Caco-2 (cell line): ENCODE data around the gene ZNF99. TPM values are rescaled to one million over a fixed set of nuclear protein-coding genes. Genes with fewer than 3 reads are reported as not detected.

Experiments used
- BruUV-seq: library from RNA; stranded (reverse); fragments of 400-500 nt; replicated peaks from 2 replicates; lab custom pipeline; 2021; lab: Mats Ljungman, UMichigan
- CTCF ChIA-PET: fragments of 300-600 bp; sonication (Branson Sonifier 250); formaldehyde crosslinking; loops from one replicate; lab custom pipeline; 2022; ENCODE audit warnings: antibody characterized with exemption; lab: Charles Lee
- POLR2A ChIA-PET: fragments of 300-600 bp; sonication (Branson Sonifier 250); formaldehyde crosslinking; loops from one replicate; lab custom pipeline; 2022; ENCODE audit warnings: antibody characterized with exemption; lab: Charles Lee
- DNase-seq, 2 experiments: peaks; one replicate each; pipeline versions ENCODE4 v3.0.0 to v3.0.0-alpha.2; 2020 to 2022
- H3K27me3 ChIP-seq: replicated peaks from 2 replicates; pipeline ENCODE4 v1.6.0; 2011; ENCODE audit warnings: low read length; ENCODE audit not compliant: control insufficient read depth, insufficient read depth
- H3K36me3 ChIP-seq: 2 replicates; pipeline ENCODE4 v1.5.1; 2011; ENCODE audit warnings: low read length; ENCODE audit not compliant: control insufficient read depth, insufficient read depth
- H3K4me1 ChIP-seq: fragments of 250-450 bp; sonication (Bioruptor Pico); 2 replicates; pipeline ENCODE4 v1.5.1; 2020; ENCODE audit warnings: mild to moderate bottlenecking
- H3K4me3 ChIP-seq: 2 replicates; pipeline ENCODE4 v1.5.1; 2011; ENCODE audit warnings: low read depth, mild to moderate bottlenecking, control low read depth, low read length
- H3K9me3 ChIP-seq: fragments of 250-450 bp; sonication (Bioruptor Pico); 2 replicates; pipeline ENCODE4 v1.5.1; 2020; ENCODE audit warnings: mild to moderate bottlenecking, moderate library complexity
- H3K27ac Mint-ChIP-seq: one replicate; pipeline ENCODE4 v1.8.0; 2022; ENCODE audit warnings: mixed read lengths; ENCODE audit not compliant: unreplicated experiment
- H3K27me3 Mint-ChIP-seq: one replicate; pipeline ENCODE4 v1.8.0; 2022; ENCODE audit warnings: mixed read lengths; ENCODE audit not compliant: insufficient read depth, unreplicated experiment
- H3K36me3 Mint-ChIP-seq: one replicate; pipeline ENCODE4 v1.8.0; 2022; ENCODE audit warnings: mild to moderate bottlenecking, mixed read lengths; ENCODE audit not compliant: insufficient read depth, unreplicated experiment
- H3K4me1 Mint-ChIP-seq: one replicate; pipeline ENCODE4 v1.8.0; 2022; ENCODE audit warnings: low read depth, mixed read lengths; ENCODE audit not compliant: unreplicated experiment
- H3K4me3 Mint-ChIP-seq: one replicate; pipeline ENCODE4 v1.8.0; 2022; ENCODE audit warnings: mild to moderate bottlenecking, moderate library complexity, mixed read lengths; ENCODE audit not compliant: unreplicated experiment
- H3K9me3 Mint-ChIP-seq: one replicate; pipeline ENCODE4 v1.8.0; 2022; ENCODE audit warnings: mixed read lengths; ENCODE audit not compliant: unreplicated experiment
- intact Hi-C: fragments of 100-400 bp; cut with micrococcal nuclease; formaldehyde crosslinking; loops from one replicate; pipeline ENCODE4 v1.10.0; 2022; ENCODE audit not compliant: unreplicated experiment
- total RNA-seq: library from RNA; stranded (reverse); gene quantifications from 2 replicates; pipeline ENCODE4 v1.2.3, GENCODE V29; 2022
- TF ChIP-seq, protein P1 (sequence below), 2 experiments: fragments of 200-600 bp in 1 of 2; IDR thresholded peaks; 1 replicate in 1 of 2; 2 replicates in 1 of 2; pipeline versions ENCODE4 v1.5.1 to v1.8.0; 2011 to 2022; ENCODE audit warnings: antibody characterized with exemption in 1 of 2, control low read depth in 1 of 2, inconsistent platforms in 1 of 2, low read depth in 1 of 2, low read length in 1 of 2, mild to moderate bottlenecking in 1 of 2, moderate library complexity in 1 of 2; ENCODE audit not compliant: insufficient read depth in 1 of 2, severe bottlenecking in 1 of 2, unreplicated experiment in 1 of 2

ZNF99 gene
- total RNA-seq, 1 experiment from 2014 or later = not detected

DNA sequence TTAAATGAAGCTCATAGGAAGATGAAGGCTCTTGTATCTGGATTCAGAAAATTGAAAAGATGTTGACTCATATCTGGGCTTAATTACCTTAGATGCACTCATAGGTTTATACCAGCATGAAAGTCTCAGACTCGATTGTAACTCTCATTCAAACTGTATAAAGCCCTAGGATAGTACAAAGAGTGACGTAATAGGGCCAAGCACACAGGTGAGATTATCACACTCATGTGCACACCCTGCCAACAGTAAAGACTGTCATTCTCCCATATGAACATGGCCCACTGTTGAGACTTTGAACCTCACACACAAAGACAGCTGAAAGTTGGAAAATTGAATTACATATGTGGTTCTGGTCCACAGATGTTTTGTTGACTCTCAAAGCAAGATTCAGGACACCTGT lies 30.2 kb upstream of the ZNF99 start:
- TF ChIP-seq, protein P1, sequence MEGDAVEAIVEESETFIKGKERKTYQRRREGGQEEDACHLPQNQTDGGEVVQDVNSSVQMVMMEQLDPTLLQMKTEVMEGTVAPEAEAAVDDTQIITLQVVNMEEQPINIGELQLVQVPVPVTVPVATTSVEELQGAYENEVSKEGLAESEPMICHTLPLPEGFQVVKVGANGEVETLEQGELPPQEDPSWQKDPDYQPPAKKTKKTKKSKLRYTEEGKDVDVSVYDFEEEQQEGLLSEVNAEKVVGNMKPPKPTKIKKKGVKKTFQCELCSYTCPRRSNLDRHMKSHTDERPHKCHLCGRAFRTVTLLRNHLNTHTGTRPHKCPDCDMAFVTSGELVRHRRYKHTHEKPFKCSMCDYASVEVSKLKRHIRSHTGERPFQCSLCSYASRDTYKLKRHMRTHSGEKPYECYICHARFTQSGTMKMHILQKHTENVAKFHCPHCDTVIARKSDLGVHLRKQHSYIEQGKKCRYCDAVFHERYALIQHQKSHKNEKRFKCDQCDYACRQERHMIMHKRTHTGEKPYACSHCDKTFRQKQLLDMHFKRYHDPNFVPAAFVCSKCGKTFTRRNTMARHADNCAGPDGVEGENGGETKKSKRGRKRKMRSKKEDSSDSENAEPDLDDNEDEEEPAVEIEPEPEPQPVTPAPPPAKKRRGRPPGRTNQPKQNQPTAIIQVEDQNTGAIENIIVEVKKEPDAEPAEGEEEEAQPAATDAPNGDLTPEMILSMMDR (IDR thresholded peaks at IDR 0.05; ENCODE audit: insufficient read depth in 1 of 2, low read depth in 1 of 2, low read length in 1 of 2, severe bottlenecking in 1 of 2, unreplicated experiment in 1 of 2) = no peak
- ChIA-PET POLR2A (no interaction called here), CTCF (no interaction called here)
- intact Hi-C loops = no loop called here
- Mint-ChIP-seq H3K4me3 (no peak overlapping the region), H3K27ac (no peak overlapping the region), H3K27me3 (no peaks in the 10 kb centered on the region), H3K36me3 (no peaks in the 10 kb centered on the region), H3K4me1 (no peaks in the 10 kb centered on the region), H3K9me3 (peaks cover 22% of the 10 kb centered on the region)
- Histone ChIP-seq H3K4me1 (no peaks in the 10 kb centered on the region), H3K9me3 (no peaks in the 10 kb centered on the region), H3K4me3 (no peak overlapping the region), H3K36me3 (no peaks in the 10 kb centered on the region), H3K27me3 (no peaks in the 10 kb centered on the region)
- BruUV-seq = no TSS peak
- no peak for DNase-seq

DNA sequence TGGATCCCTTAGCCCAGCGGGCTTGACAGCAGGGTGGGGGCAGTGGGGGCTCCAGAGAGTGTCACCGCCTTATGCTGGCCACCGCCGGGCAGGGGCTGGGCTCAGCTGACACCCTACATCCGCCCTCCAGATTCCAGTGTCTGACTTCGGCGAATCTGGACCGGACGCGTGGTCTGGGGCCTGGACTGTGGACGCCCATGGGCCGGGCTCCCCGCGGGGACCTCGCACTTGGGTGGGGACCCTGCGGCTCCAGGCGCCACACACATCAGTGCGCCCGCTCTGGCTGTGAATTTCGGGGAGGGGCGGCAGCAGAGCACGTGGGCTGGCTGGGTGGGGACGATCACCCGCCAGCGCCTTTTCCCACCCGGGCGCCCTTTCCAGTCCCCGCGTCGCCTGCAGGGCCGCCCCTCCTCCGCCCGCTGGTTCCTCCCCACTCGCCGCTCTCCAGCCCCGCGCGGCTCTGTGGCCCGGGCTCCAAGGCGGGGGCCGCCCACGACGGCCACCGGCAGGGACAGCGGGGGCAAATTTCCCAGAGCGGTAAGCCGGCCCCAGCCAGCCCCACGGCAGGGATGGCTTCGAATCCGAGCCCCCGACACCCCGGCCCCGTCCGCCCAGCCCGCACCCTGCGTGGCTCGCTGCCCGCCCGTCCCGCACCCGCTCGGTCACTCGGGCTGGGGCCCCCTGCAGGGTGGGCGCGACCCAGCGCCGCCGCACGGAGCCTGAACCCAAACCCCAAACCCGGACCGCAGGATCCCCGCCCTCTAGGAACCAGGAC lies 23.3 kb upstream of the ZNF99 start:
- H3K27me3 ChIP-seq = no peaks in the 10 kb centered on the region
- TF ChIP-seq, protein P1 (IDR thresholded peaks at IDR 0.05; ENCODE audit: insufficient read depth in 1 of 2, low read depth in 1 of 2, low read length in 1 of 2, severe bottlenecking in 1 of 2, unreplicated experiment in 1 of 2) = no peak
- Mint-ChIP-seq H3K4me1 (no peaks in the 10 kb centered on the region), H3K9me3 (peaks cover 17% of the 10 kb centered on the region), H3K27me3 (no peaks in the 10 kb centered on the region), H3K4me3 (no peak overlapping the region), H3K27ac (no peak overlapping the region), H3K36me3 (no peaks in the 10 kb centered on the region)
- no TSS peak for BruUV-seq
- H3K9me3 ChIP-seq = no peaks in the 10 kb centered on the region
- ChIA-PET POLR2A (no interaction called here), CTCF (no interaction called here)
- intact Hi-C loops = no loop called here
- H3K36me3 ChIP-seq = no peaks in the 10 kb centered on the region
- DNase-seq = no peak
- H3K4me1 ChIP-seq = no peaks in the 10 kb centered on the region
- H3K4me3 ChIP-seq = no peak overlapping the region

DNA sequence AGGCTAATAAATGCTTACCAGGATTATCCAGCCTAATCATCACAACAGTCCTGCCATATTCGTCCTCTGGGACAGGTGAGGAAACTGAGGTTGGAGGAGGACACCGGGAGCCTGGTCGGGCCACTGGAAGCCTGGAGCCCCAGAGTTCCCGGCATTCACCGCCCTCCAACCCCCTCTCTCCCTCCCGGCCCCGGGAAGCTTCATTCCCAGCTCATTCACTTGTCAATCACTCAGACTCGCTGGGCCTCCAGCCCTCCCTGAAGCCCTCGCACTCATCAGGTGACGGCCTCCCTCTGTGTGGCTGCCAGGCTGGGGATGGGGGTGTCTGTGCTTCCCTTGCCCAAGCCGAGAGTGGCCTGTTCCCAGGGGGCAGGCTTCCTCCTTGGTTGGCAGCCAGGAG lies 22.5 kb upstream of the ZNF99 start:
- intact Hi-C loops = no loop called here
- Histone ChIP-seq H3K4me1 (no peaks in the 10 kb centered on the region), H3K27me3 (no peaks in the 10 kb centered on the region), H3K4me3 (no peak overlapping the region), H3K9me3 (no peaks in the 10 kb centered on the region), H3K36me3 (no peaks in the 10 kb centered on the region)
- Mint-ChIP-seq H3K4me3 (no peak overlapping the region), H3K36me3 (no peaks in the 10 kb centered on the region), H3K4me1 (no peaks in the 10 kb centered on the region), H3K27ac (no peak overlapping the region), H3K9me3 (peaks cover 18% of the 10 kb centered on the region), H3K27me3 (no peaks in the 10 kb centered on the region)
- CTCF ChIA-PET = no interaction called here
- no TSS peak for BruUV-seq
- no peak for DNase-seq
- POLR2A ChIA-PET = no interaction called here
- TF ChIP-seq, protein P1 (IDR thresholded peaks at IDR 0.05; ENCODE audit: insufficient read depth in 1 of 2, low read depth in 1 of 2, low read length in 1 of 2, severe bottlenecking in 1 of 2, unreplicated experiment in 1 of 2) = no peak
